GM12891 (cell line): ENCODE results near the gene SSTR1.

Source experiments
- POLR2A ChIP-seq: IDR thresholded peaks from 2 replicates; pipeline ENCODE4 v1.6.1; 2011; ENCODE audit warnings: low read depth, low read length, control low read depth
- POLR2AphosphoS5 ChIP-seq: IDR thresholded peaks from 2 replicates; pipeline ENCODE4 v1.6.1; 2011; ENCODE audit warnings: low read depth, low read length, control low read depth
- SPI1 ChIP-seq: IDR thresholded peaks from 2 replicates; pipeline ENCODE4 v1.6.1; 2011; ENCODE audit warnings: low read depth, low read length, control low read depth
- TAF1 ChIP-seq: IDR thresholded peaks from 2 replicates; pipeline ENCODE4 v1.6.1; 2011; ENCODE audit warnings: low read depth, low read length, control low read depth

DNA sequence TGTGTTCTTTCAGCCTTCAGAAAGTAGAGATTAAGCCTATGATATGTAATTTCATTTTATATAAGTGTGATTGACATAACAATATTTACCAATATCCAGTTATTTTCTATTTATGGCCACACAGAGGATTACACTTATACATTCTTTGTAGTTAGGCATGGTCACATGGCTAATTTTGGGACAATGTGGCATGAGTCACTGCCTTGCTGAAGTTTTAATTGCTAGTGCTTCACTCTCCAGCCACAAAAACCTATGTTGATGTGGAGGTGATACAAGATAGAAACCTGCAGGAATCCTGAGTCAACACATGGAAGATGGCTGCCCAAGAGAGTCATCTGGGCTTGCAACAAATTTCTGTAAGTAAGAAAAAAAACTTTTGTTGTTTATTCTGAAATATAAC is 31.2 kb downstream of the SSTR1 start:
- TF ChIP-seq POLR2A: no peak
- no peak for TF ChIP-seq POLR2AphosphoS5
- no peak for TF ChIP-seq TAF1
- TF ChIP-seq SPI1: no peak
